Neural crest cell (in vitro differentiated cells): Measurements from ENCODE around the gene TBCC. TPM values are rescaled to one million over a fixed set of nuclear protein-coding genes. Genes with fewer than 3 reads are reported as not detected.

Experiments used
- DNase-seq: peaks from one replicate; pipeline ENCODE4 v3.0.0; 2021; ENCODE audit warnings: low read depth, mixed read lengths, low spot score
- H3K27ac Mint-ChIP-seq: one replicate; pipeline ENCODE4 v1.8.0; 2021; ENCODE audit warnings: mild to moderate bottlenecking, mixed read lengths; ENCODE audit not compliant: unreplicated experiment
- H3K27me3 Mint-ChIP-seq: 2 replicates; pipeline ENCODE4 v1.8.0; 2021; ENCODE audit warnings: low read depth, mild to moderate bottlenecking, mixed read lengths
- H3K36me3 Mint-ChIP-seq: 2 replicates; pipeline ENCODE4 v1.8.0; 2021; ENCODE audit warnings: low read depth, mild to moderate bottlenecking, mixed read lengths
- H3K4me1 Mint-ChIP-seq: 2 replicates; pipeline ENCODE4 v1.8.0; 2021; ENCODE audit warnings: mixed read lengths
- H3K4me3 Mint-ChIP-seq: one replicate; pipeline ENCODE4 v1.8.0; 2021; ENCODE audit warnings: mild to moderate bottlenecking, mixed read lengths
- H3K9me3 Mint-ChIP-seq: 2 replicates; pipeline ENCODE4 v1.8.0; 2021; ENCODE audit warnings: mixed read lengths
- total RNA-seq: library from RNA; stranded (reverse); gene quantifications from 2 replicates; pipeline ENCODE4 v1.2.1, GENCODE V29; 2021
- TF ChIP-seq, protein P1 (sequence below): fragments of 200-600 bp; sonication (generic); conservative IDR thresholded peaks from 2 replicates; pipeline ENCODE4 v1.5.0; 2021; ENCODE audit warnings: antibody characterized with exemption, mild to moderate bottlenecking

TBCC gene
- total RNA-seq, 1 donor from 2014 or later: 23.2 TPM

- Mint-ChIP-seq H3K9me3 (no peaks in the 10 kb centered on the region), H3K27me3 (no peaks in the 10 kb centered on the region), H3K36me3 (no peaks in the 10 kb centered on the region), H3K4me3 (no peak overlapping the region), H3K4me1 (peaks cover 20% of the 10 kb centered on the region), H3K27ac (no peak overlapping the region)
- no peak for DNase-seq
- TF ChIP-seq, protein P1, sequence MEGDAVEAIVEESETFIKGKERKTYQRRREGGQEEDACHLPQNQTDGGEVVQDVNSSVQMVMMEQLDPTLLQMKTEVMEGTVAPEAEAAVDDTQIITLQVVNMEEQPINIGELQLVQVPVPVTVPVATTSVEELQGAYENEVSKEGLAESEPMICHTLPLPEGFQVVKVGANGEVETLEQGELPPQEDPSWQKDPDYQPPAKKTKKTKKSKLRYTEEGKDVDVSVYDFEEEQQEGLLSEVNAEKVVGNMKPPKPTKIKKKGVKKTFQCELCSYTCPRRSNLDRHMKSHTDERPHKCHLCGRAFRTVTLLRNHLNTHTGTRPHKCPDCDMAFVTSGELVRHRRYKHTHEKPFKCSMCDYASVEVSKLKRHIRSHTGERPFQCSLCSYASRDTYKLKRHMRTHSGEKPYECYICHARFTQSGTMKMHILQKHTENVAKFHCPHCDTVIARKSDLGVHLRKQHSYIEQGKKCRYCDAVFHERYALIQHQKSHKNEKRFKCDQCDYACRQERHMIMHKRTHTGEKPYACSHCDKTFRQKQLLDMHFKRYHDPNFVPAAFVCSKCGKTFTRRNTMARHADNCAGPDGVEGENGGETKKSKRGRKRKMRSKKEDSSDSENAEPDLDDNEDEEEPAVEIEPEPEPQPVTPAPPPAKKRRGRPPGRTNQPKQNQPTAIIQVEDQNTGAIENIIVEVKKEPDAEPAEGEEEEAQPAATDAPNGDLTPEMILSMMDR: no peak
Measured at GRCh38 chr6:42758756-42759430, 13.0 kb upstream of the TBCC start.

DNA sequence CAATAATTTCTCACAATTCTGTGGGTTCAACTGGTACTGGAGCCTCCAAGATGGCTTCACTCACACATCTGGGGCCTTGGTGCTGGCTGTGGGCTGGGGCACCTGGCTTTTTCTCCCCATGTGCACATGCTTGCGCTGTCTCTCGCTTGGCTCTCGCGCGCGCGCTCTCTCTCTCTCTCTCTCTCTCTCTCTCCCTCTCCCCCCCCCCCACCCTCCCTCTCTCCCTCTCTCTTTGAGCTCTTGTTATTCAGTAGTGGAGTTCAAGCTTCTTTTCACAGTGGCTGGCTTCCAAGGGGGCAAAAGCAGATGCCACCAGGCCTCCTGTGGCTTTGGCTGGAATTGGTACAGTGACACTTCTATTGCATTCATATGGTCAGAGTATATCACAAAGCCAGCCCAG is 10.8 kb upstream of the TBCC start:
- DNase-seq: no peak
- Mint-ChIP-seq H3K4me3 (no peak overlapping the region), H3K27ac (no peak overlapping the region), H3K36me3 (no peaks in the 10 kb centered on the region), H3K9me3 (no peaks in the 10 kb centered on the region), H3K27me3 (no peaks in the 10 kb centered on the region), H3K4me1 (peaks cover 19% of the 10 kb centered on the region)
- TF ChIP-seq, protein P1: no peak

DNA sequence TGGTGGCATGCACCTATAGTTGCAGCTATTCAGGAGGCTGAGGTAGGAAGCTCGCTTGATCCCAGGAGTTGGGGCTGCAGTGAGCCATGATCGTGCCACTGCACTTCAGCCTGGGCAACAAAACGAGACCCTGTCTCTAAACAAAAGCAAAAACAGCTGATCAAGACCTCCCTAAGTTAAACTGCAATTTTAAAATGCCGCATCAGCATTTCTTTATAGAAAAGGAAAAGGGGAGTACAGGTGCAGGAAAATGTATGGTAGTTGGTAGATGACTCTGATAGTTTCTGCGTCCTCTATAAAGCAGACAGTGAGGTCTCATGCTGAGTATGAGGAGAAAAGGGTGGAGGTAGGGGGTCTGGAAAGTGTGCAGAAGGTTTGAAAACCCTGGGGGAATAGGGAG is 8.9 kb upstream of the TBCC start:
- no peak for DNase-seq
- H3K36me3 Mint-ChIP-seq: no peaks in the 10 kb centered on the region
- H3K9me3 Mint-ChIP-seq: no peaks in the 10 kb centered on the region
- H3K4me1 Mint-ChIP-seq: peaks cover 16% of the 10 kb centered on the region
- no peak overlapping the region for H3K4me3 Mint-ChIP-seq
- H3K27me3 Mint-ChIP-seq: no peaks in the 10 kb centered on the region
- TF ChIP-seq, protein P1: no peak
- no peak overlapping the region for H3K27ac Mint-ChIP-seq

DNA sequence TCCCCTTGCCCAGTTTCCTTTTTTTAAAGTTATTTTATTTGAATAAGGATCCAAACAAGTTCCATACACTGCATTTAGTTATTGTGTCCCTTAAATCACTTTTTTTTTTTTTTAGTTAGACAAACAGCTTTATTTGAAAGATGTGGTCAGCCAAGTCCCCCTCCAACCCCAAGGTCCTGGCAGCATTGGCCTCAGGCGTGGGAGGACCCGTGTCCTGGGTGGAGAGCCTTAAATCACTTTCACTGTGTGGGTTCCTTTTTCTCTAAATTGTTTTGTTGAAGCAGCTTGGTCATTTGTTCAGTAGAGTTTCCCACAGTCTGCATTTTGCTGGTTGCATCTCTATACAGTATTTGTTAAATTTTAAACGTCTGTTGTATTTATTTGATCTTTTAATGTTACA is 5.2 kb upstream of the TBCC start:
- H3K27ac Mint-ChIP-seq: no peak overlapping the region
- H3K9me3 Mint-ChIP-seq: no peaks in the 10 kb centered on the region
- H3K4me1 Mint-ChIP-seq: peaks cover 17% of the 10 kb centered on the region
- TF ChIP-seq, protein P1: no peak
- H3K27me3 Mint-ChIP-seq: no peaks in the 10 kb centered on the region
- no peak for DNase-seq
- H3K36me3 Mint-ChIP-seq: no peaks in the 10 kb centered on the region
- H3K4me3 Mint-ChIP-seq: no peak overlapping the region

- Mint-ChIP-seq H3K4me3 (peak overlapping the region; percentile 98), H3K9me3 (no peaks in the 10 kb centered on the region), H3K27me3 (no peaks in the 10 kb centered on the region), H3K4me1 (peaks cover 31% of the 10 kb centered on the region), H3K27ac (no peak overlapping the region), H3K36me3 (peaks cover 2% of the 10 kb centered on the region)
- TF ChIP-seq, protein P1: no peak
- no peak for DNase-seq
Measured at GRCh38 chr6:42748203-42748898, 2.4 kb upstream of the TBCC start.
